H1 (cell line): Measurements from ENCODE around the gene ANKIB1. TPM values are rescaled to one million over a fixed set of nuclear protein-coding genes. Genes with fewer than 3 reads are reported as not detected.

ENCODE experiments used
- CTCF ChIA-PET: fragments of 300-600 bp; sonication (Branson Sonifier 250); formaldehyde crosslinking; loops from one replicate; lab custom pipeline; 2021; ENCODE audit not compliant: partially characterized antibody; lab: Charles Lee
- POLR2A ChIA-PET: fragments of 300-600 bp; sonication (Branson Sonifier 250); formaldehyde crosslinking; loops from one replicate; lab custom pipeline; 2021; ENCODE audit warnings: inconsistent platforms; ENCODE audit not compliant: partially characterized antibody; lab: Charles Lee
- DNase-seq, 2 experiments: peaks; one replicate each; pipeline versions ENCODE4 v3.0.0 to v3.0.0-alpha.2; 2010 to 2022; ENCODE audit warnings: low spot score in 2 of 2, low read depth in 1 of 2, mixed read lengths in 1 of 2
- FAIRE-seq: peaks from 2 replicates; lab custom pipeline; 2011; peaks lifted over from hg19 to GRCh38; lab: Jason Lieb, UNC
- H2AFZ ChIP-seq: 2 replicates; pipeline ENCODE4 v1.8.1; 2012; ENCODE audit warnings: low read length, inconsistent platforms
- H2AK5ac ChIP-seq: 2 replicates; pipeline ENCODE4 v1.6.1; 2013; ENCODE audit warnings: low read depth, low read length
- H2BK120ac ChIP-seq: replicated peaks from 2 replicates; pipeline ENCODE3; 2013; ENCODE audit warnings: low read depth, low read length, inconsistent platforms
- H2BK12ac ChIP-seq: 2 replicates; pipeline ENCODE4 v1.6.1; 2013; ENCODE audit warnings: low read depth, low read length
- H2BK15ac ChIP-seq: 2 replicates; pipeline ENCODE4 v1.6.1; 2013; ENCODE audit warnings: low read length
- H2BK20ac ChIP-seq: 2 replicates; pipeline ENCODE4 v1.6.1; 2013; ENCODE audit warnings: low read length
- H2BK5ac ChIP-seq: 2 replicates; pipeline ENCODE4 v1.6.1; 2013; ENCODE audit warnings: low read depth, low read length
- H3K14ac ChIP-seq: 2 replicates; pipeline ENCODE4 v1.6.1; 2013; ENCODE audit warnings: inconsistent platforms; ENCODE audit not compliant: insufficient read length
- H3K18ac ChIP-seq: 2 replicates; pipeline ENCODE4 v1.6.1; 2013; ENCODE audit warnings: low read length; ENCODE audit errors: extremely low read depth
- H3K23ac ChIP-seq: 2 replicates; pipeline ENCODE4 v1.6.1; 2013; ENCODE audit warnings: inconsistent platforms; ENCODE audit not compliant: insufficient read length
- H3K23me2 ChIP-seq: 2 replicates; pipeline ENCODE4 v1.6.1; 2013; ENCODE audit warnings: low read depth, low read length
- H3K27ac ChIP-seq: 2 replicates; pipeline ENCODE4 v1.6.1; 2011; ENCODE audit warnings: low read depth, low read length, inconsistent platforms
- H3K27me3 ChIP-seq, 4 experiments: replicated peaks in 1 of 4; 1 replicate in 1 of 4; 2 replicates in 3 of 4; pipeline versions ENCODE4 v1.6.1 to v1.8.1; 2011 to 2013; ENCODE audit warnings: low read length in 3 of 4, mild to moderate bottlenecking in 3 of 4, inconsistent platforms in 2 of 4, mixed read lengths in 2 of 4, moderate library complexity in 1 of 4; ENCODE audit not compliant: control insufficient read depth in 3 of 4, insufficient read depth in 3 of 4; ENCODE audit errors: extremely low read depth in 1 of 4
- H3K36me3 ChIP-seq, 4 experiments: 2 replicates each; pipeline versions ENCODE4 v1.6.1 to v1.8.1; 2011 to 2013; ENCODE audit warnings: mild to moderate bottlenecking in 4 of 4, low read length in 3 of 4, moderate library complexity in 2 of 4, control low read depth in 1 of 4, inconsistent platforms in 1 of 4; ENCODE audit not compliant: insufficient read depth in 4 of 4, control insufficient read depth in 2 of 4
- H3K4ac ChIP-seq: replicated peaks from 2 replicates; pipeline ENCODE3; 2013; ENCODE audit warnings: low read length, low read depth, mixed read lengths, inconsistent platforms; ENCODE audit not compliant: insufficient read length
- H3K4me1 ChIP-seq, 4 experiments: replicated peaks in 1 of 4; 1 replicate in 1 of 4; 2 replicates in 3 of 4; pipeline versions ENCODE4 v1.6.1 to v1.8.1; 2011 to 2013; ENCODE audit warnings: low read length in 3 of 4, inconsistent platforms in 2 of 4, mixed read lengths in 1 of 4; ENCODE audit not compliant: insufficient read depth in 4 of 4, control insufficient read depth in 3 of 4
- H3K4me2 ChIP-seq, 2 experiments: 2 replicates each; pipeline versions ENCODE4 v1.6.1 to v1.8.1; 2011 to 2013; ENCODE audit warnings: low read depth in 2 of 2, low read length in 2 of 2, control low read depth in 1 of 2, inconsistent platforms in 1 of 2, mild to moderate bottlenecking in 1 of 2; ENCODE audit not compliant: insufficient read depth in 1 of 2
- H3K4me3 ChIP-seq, 4 experiments: fragments of 200-600, 300-600 bp in 1 of 4; sonication (generic), shearing (Covaris generic), sonication (Bioruptor Twin) in 1 of 4; 2 replicates each; pipeline versions ENCODE4 v1.5.1 to v1.8.1; 2011 to 2016; ENCODE audit warnings: low read length in 4 of 4, low read depth in 3 of 4, control low read depth in 2 of 4, inconsistent platforms in 2 of 4, mild to moderate bottlenecking in 2 of 4, mixed read lengths in 1 of 4, moderate library complexity in 1 of 4; ENCODE audit not compliant: insufficient read depth in 2 of 4; ENCODE audit errors: extremely low read depth in 1 of 4
- H3K56ac ChIP-seq: replicated peaks from 2 replicates; pipeline ENCODE3; 2013; ENCODE audit warnings: low read depth, mild to moderate bottlenecking, mixed read lengths, low read length, inconsistent platforms; ENCODE audit not compliant: insufficient read length
- H3K79me1 ChIP-seq: 2 replicates; pipeline ENCODE4 v1.6.1; 2013; ENCODE audit warnings: low read depth, low read length, control low read depth
- H3K79me2 ChIP-seq, 2 experiments: 2 replicates each; pipeline versions ENCODE4 v1.6.1 to v1.8.1; 2012 to 2013; ENCODE audit warnings: low read length in 2 of 2, mild to moderate bottlenecking in 2 of 2, inconsistent platforms in 1 of 2; ENCODE audit not compliant: insufficient read depth in 2 of 2, control insufficient read depth in 1 of 2
- H3K9ac ChIP-seq, 4 experiments: replicated peaks in 1 of 4; 1 replicate in 1 of 4; 2 replicates in 3 of 4; pipeline versions ENCODE4 v1.6.1 to v1.8.1; 2011 to 2013; ENCODE audit warnings: low read depth in 3 of 4, low read length in 3 of 4, control low read depth in 2 of 4, mild to moderate bottlenecking in 2 of 4, moderate library complexity in 2 of 4, inconsistent platforms in 1 of 4; ENCODE audit errors: extremely low read depth in 1 of 4
- H3K9me3 ChIP-seq, 2 experiments: 2 replicates each; pipeline versions ENCODE4 v1.6.1 to v1.8.1; 2012 to 2013; ENCODE audit warnings: mild to moderate bottlenecking in 2 of 2, moderate library complexity in 2 of 2, control low read depth in 1 of 2, inconsistent platforms in 1 of 2, low read depth in 1 of 2, low read length in 1 of 2, mixed read lengths in 1 of 2; ENCODE audit not compliant: insufficient read depth in 2 of 2
- H4K20me1 ChIP-seq, 2 experiments: replicated peaks in 1 of 2; 2 replicates each; pipeline versions ENCODE3 to v1.8.1; 2011 to 2013; ENCODE audit warnings: inconsistent platforms in 2 of 2, low read length in 2 of 2, mild to moderate bottlenecking in 1 of 2; ENCODE audit not compliant: insufficient read depth in 2 of 2, control insufficient read depth in 1 of 2
- H4K5ac ChIP-seq: 2 replicates; pipeline ENCODE4 v1.6.1; 2013; ENCODE audit warnings: low read length, low read depth, mixed read lengths, inconsistent platforms; ENCODE audit not compliant: insufficient read length
- H4K8ac ChIP-seq: 2 replicates; pipeline ENCODE4 v1.8.0; 2013; ENCODE audit warnings: mild to moderate bottlenecking, moderate library complexity, low read length, inconsistent platforms; ENCODE audit not compliant: insufficient read depth; ENCODE audit errors: extremely low read depth
- H4K91ac ChIP-seq: replicated peaks from 2 replicates; pipeline ENCODE3; 2013; ENCODE audit warnings: low read length, mixed read lengths, inconsistent platforms; ENCODE audit not compliant: insufficient read length
- EGR1 ChIP-seq: IDR thresholded peaks from 2 replicates; pipeline ENCODE4 v1.6.1; 2011; ENCODE audit warnings: low read depth, low read length, borderline replicate concordance
- KDM1A ChIP-seq: fragments of 200-600, 300-600 bp; sonication (generic); IDR thresholded peaks from 2 replicates; pipeline ENCODE4 v1.7.1; 2016; ENCODE audit warnings: mild to moderate bottlenecking, low read length, borderline replicate concordance
- KDM4A ChIP-seq: IDR thresholded peaks from one replicate; pipeline ENCODE4 v1.7.1; 2012; ENCODE audit warnings: low read depth, mild to moderate bottlenecking, moderate library complexity, low read length, inconsistent platforms; ENCODE audit not compliant: severe bottlenecking
- POLR2AphosphoS5 ChIP-seq: IDR thresholded peaks from 2 replicates; pipeline ENCODE4 v1.6.1; 2011; ENCODE audit warnings: low read depth, low read length
- RBBP5 ChIP-seq: IDR thresholded peaks from 2 replicates; pipeline ENCODE4 v1.7.1; 2012; ENCODE audit warnings: low read depth, mild to moderate bottlenecking, inconsistent platforms, low read length, moderate library complexity, borderline replicate concordance
- SP2 ChIP-seq: IDR thresholded peaks from 2 replicates; pipeline ENCODE4 v1.6.1; 2012; ENCODE audit warnings: mild to moderate bottlenecking, low read length, inconsistent platforms
- ZNF274 ChIP-seq: IDR thresholded peaks from 2 replicates; pipeline ENCODE4 v1.7.0; 2012; ENCODE audit warnings: low read length, borderline replicate concordance; ENCODE audit errors: extremely low read depth
- WGBS, 2 experiments: shearing (Covaris generic) in 1 of 2; methylation state at CpG; one replicate each; pipeline versions ENCODE4 v1.1.6 to v1.1.7; 2013 to 2015; ENCODE audit warnings: low lambda C conversion rate in 2 of 2, mixed read lengths in 2 of 2, inconsistent platforms in 1 of 2, low coverage in 1 of 2, missing lambda C conversion rate in 1 of 2; ENCODE audit not compliant: insufficient replicate concordance in 2 of 2, insufficient coverage in 1 of 2, insufficient read length in 1 of 2; ENCODE audit errors: extremely low coverage in 1 of 2, missing lambda C conversion rate in 1 of 2; 5-methylcytosine and 5-hydroxymethylcytosine counted together
- polyA plus RNA-seq, 7 experiments: library from polyadenylated mRNA; depleted of rRNA in 3 of 7; stranded (reverse) in 5 of 7; unstranded in 2 of 7; fragments of >200 nt in 5 of 7; fragments of 200-250 nt in 2 of 7; gene quantifications; 1 replicate in 5 of 7; 2 replicates in 1 of 7; 4 replicates in 1 of 7; pipeline versions ENCODE4 v1.2.1 to v1.2.3, GENCODE V29; 2011 to 2013; ENCODE audit warnings: missing spikeins in 2 of 7, mixed read lengths in 2 of 7
- total RNA-seq: library from RNA; stranded (reverse); fragmentation: NEBNext Ultra II Directional; extraction: Animal tissue kit (Norgen Biotek cat#: 25700); gene quantifications from 2 replicates; pipeline ENCODE4 v1.2.1, GENCODE V29; 2021
- TF ChIP-seq, protein P1 (sequence below): IDR thresholded peaks from 2 replicates; pipeline ENCODE4 v1.6.1; 2011; ENCODE audit warnings: low read depth, mild to moderate bottlenecking, low read length; ENCODE audit not compliant: insufficient read depth
- TF ChIP-seq, protein P2 (sequence below): IDR thresholded peaks from 2 replicates; pipeline ENCODE4 v1.6.1; 2011; ENCODE audit warnings: low read length, improper control_type of control experiment

The ANKIB1 gene
- total and polyA plus RNA-seq, 2 of the 8 experiments (the other 6 are each of a cell fraction or from before 2014, with no cell fraction given): 19.2 to 43.0 TPM

DNA sequence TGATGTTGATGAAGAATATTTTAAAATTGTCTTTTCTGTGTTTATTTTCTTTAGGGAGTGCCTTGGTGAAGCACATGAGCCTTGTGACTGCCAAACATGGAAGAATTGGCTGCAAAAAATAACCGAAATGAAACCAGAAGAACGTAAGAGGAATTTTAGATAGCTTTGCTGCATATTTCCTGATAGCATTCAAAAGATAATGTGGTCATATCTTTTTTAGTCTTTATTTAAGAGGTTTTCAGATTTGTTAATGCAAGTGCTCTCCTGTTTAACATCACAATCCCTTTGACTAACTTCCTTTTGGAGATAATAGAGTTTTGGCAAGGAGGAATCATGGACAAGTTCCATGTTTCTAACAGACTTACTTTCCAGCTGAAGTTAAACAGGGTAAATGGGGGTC lies 116.4 kb downstream of the ANKIB1 start:
- H2BK120ac ChIP-seq: no peak overlapping the region

More for the DNA sequence above, 116.4 kb downstream of the ANKIB1 start:
- Histone ChIP-seq H3K9ac (no peak overlapping the region), H2BK15ac (no peak overlapping the region), H4K20me1 (no peaks in the 10 kb centered on the region), H3K79me1 (no peaks in the 10 kb centered on the region), H2BK5ac (no peak overlapping the region), H3K79me2 (no peaks in the 10 kb centered on the region), H3K4ac (no peak overlapping the region), H4K91ac (no peak overlapping the region), H3K4me1 (no peaks in the 10 kb centered on the region), H3K14ac (no peak overlapping the region), H3K56ac (no peak overlapping the region), H3K4me2 (no peak overlapping the region), H3K9me3 (no peaks in the 10 kb centered on the region), H2AFZ (no peak overlapping the region), H2AK5ac (no peak overlapping the region), H3K23me2 (0 out of 2 replicates have a peak, but pooled peaks cover 2% of the 10 kb centered on the region), H3K36me3 (peaks cover 0 to 9% (median 0%) of the 10 kb centered on the region in 4 experiments; a peak in 2 of 8 replicates), H2BK12ac (no peak overlapping the region), H3K18ac (no peak overlapping the region), H4K5ac (no peak overlapping the region), H2BK20ac (no peak overlapping the region), H3K27ac (no peak overlapping the region), H4K8ac (no peak overlapping the region), H3K4me3 (no peak overlapping the region), H3K23ac (no peak overlapping the region), H3K27me3 (no peaks in the 10 kb centered on the region)
- DNase-seq: no peak
- TF ChIP-seq SP2 (no peak), ZNF274 (no peak), EGR1 (no peak), RBBP5 (no peak), KDM1A (no peak), KDM4A (no peak), POLR2AphosphoS5 (no peak)
- TF ChIP-seq, protein P1, sequence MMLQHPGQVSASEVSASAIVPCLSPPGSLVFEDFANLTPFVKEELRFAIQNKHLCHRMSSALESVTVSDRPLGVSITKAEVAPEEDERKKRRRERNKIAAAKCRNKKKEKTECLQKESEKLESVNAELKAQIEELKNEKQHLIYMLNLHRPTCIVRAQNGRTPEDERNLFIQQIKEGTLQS: no peak
- TF ChIP-seq, protein P2, sequence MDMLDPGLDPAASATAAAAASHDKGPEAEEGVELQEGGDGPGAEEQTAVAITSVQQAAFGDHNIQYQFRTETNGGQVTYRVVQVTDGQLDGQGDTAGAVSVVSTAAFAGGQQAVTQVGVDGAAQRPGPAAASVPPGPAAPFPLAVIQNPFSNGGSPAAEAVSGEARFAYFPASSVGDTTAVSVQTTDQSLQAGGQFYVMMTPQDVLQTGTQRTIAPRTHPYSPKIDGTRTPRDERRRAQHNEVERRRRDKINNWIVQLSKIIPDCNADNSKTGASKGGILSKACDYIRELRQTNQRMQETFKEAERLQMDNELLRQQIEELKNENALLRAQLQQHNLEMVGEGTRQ: no peak
- POLR2A ChIA-PET: no interaction called here
- 100% methylated on average over 2 of the region's 2 CpGs; no CpG with 5 or more reads in 1 of the 2 experiments for WGBS, 2 experiments
- CTCF ChIA-PET: no interaction called here
- FAIRE-seq: no peak
